HepG2 (cell line): ENCODE results near the gene MRPL50. TPM values are rescaled to one million over a fixed set of nuclear protein-coding genes. Genes with fewer than 3 reads are reported as not detected.

Experiments
- DNMT1 ChIP-seq: sonication (generic); formaldehyde crosslinking; IDR thresholded peaks from 2 replicates; pipeline ENCODE4 v1.5.1; 2020; ENCODE audit warnings: mild to moderate bottlenecking, missing genetic modification reagents
- HCFC1 ChIP-seq: fragments of 150-350 bp; IDR thresholded peaks from 2 replicates; pipeline ENCODE4 v1.6.1; 2014; ENCODE audit warnings: low read depth, low read length
- HIC2 ChIP-seq: sonication (generic); formaldehyde crosslinking; IDR thresholded peaks from 2 replicates; pipeline ENCODE4 v1.9.0; 2022; ENCODE audit warnings: low read depth, missing genetic modification reagents
- NFAT5 ChIP-seq: sonication (generic); formaldehyde crosslinking; IDR thresholded peaks from 2 replicates; pipeline ENCODE4 v1.4.0; 2020; ENCODE audit warnings: missing genetic modification reagents
- SPEN ChIP-seq: sonication (generic); formaldehyde crosslinking; IDR thresholded peaks from 2 replicates; pipeline ENCODE4 v1.5.1; 2020; ENCODE audit warnings: low read depth, mild to moderate bottlenecking, missing genetic modification reagents
- STAG1 ChIP-seq: sonication (generic); formaldehyde crosslinking; IDR thresholded peaks from 2 replicates; pipeline ENCODE4 v1.4.0; 2020; ENCODE audit warnings: missing genetic modification reagents
- TEF ChIP-seq: sonication (generic); formaldehyde crosslinking; IDR thresholded peaks from 2 replicates; pipeline ENCODE4 v1.5.0; 2020; ENCODE audit warnings: missing genetic modification reagents
- TIGD3 ChIP-seq: sonication (generic); formaldehyde crosslinking; IDR thresholded peaks from 2 replicates; pipeline ENCODE4 v1.5.1; 2020; ENCODE audit warnings: mild to moderate bottlenecking, missing genetic modification reagents, borderline replicate concordance
- TRIM22 ChIP-seq: fragments of 450-650 bp; IDR thresholded peaks from 2 replicates; pipeline ENCODE4 v1.6.1; 2017
- ZBTB42 ChIP-seq: sonication (generic); formaldehyde crosslinking; IDR thresholded peaks from 2 replicates; pipeline ENCODE4 v1.5.0; 2020; ENCODE audit warnings: mild to moderate bottlenecking, missing genetic modification reagents
- ZFP36L1 ChIP-seq: sonication (generic); formaldehyde crosslinking; IDR thresholded peaks from 2 replicates; pipeline ENCODE4 v1.8.0; 2022; ENCODE audit warnings: mild to moderate bottlenecking, missing genetic modification reagents, moderate library complexity
- ZKSCAN5 ChIP-seq: sonication (generic); formaldehyde crosslinking; IDR thresholded peaks from 2 replicates; pipeline ENCODE4 v1.5.1; 2020; ENCODE audit warnings: mild to moderate bottlenecking, missing genetic modification reagents
- ZMYM2 ChIP-seq: sonication (generic); formaldehyde crosslinking; IDR thresholded peaks from 2 replicates; pipeline ENCODE4 v1.8.0; 2022; ENCODE audit warnings: mild to moderate bottlenecking, missing genetic modification reagents
- ZNF121 ChIP-seq: sonication (generic); formaldehyde crosslinking; IDR thresholded peaks from 2 replicates; pipeline ENCODE4 v1.5.0; 2020; ENCODE audit warnings: mild to moderate bottlenecking, missing genetic modification reagents
- ZNF282 ChIP-seq: fragments of 450-650 bp; IDR thresholded peaks from 2 replicates; pipeline ENCODE4 v1.6.1; 2018; ENCODE audit not compliant: partially characterized antibody
- ZNF362 ChIP-seq: sonication (generic); formaldehyde crosslinking; IDR thresholded peaks from 2 replicates; pipeline ENCODE4 v1.4.0; 2020; ENCODE audit warnings: missing genetic modification reagents, mild to moderate bottlenecking, borderline replicate concordance
- ZNF44 ChIP-seq: sonication (generic); formaldehyde crosslinking; IDR thresholded peaks from 2 replicates; pipeline ENCODE4 v1.5.1; 2020; ENCODE audit warnings: mild to moderate bottlenecking, missing genetic modification reagents
- ZNF790 ChIP-seq: sonication (generic); formaldehyde crosslinking; IDR thresholded peaks from 2 replicates; pipeline ENCODE4 v1.8.0; 2022; ENCODE audit warnings: missing genetic modification reagents, mild to moderate bottlenecking, borderline replicate concordance
- polyA plus RNA-seq, 8 experiments: library from polyadenylated mRNA; depleted of rRNA in 3 of 8; stranded (reverse) in 7 of 8; unstranded in 1 of 8; fragments of >200 nt; fragmentation: Illumina TruSeq in 4 of 8; extraction: Trizol in 4 of 8; gene quantifications; 2 replicates each; pipeline versions ENCODE4 v1.2.1 to v1.2.3, GENCODE V29; 2011 to 2016; ENCODE audit warnings: low read depth in 4 of 8, missing spikeins in 1 of 8, mixed read lengths in 1 of 8; ENCODE audit not compliant: insufficient read depth in 1 of 8
- total RNA-seq, 5 experiments: library from RNA; depleted of rRNA; stranded (reverse); fragments of >200 nt; fragmentation: Illumina TruSeq; extraction: Trizol; gene quantifications; 2 replicates each; pipeline ENCODE4 v1.2.3, GENCODE V29; 2016; ENCODE audit warnings: low read depth in 1 of 5

MRPL50 gene
- total and polyA plus RNA-seq, 2 of the 13 experiments (the other 11 are each of a cell fraction or from before 2014, with no cell fraction given) = 37.1 to 70.0 TPM

GRCh38 chr9:101354143-101354764, 44.2 kb downstream of the MRPL50 start (continued):
- no peak for TF ChIP-seq HIC2 (CRISPR knock-in tag)
- 0 out of 2 replicates have a peak, but pooled peaks have one; percentile 28 for TF ChIP-seq ZNF790 (CRISPR knock-in tag)
- TF ChIP-seq ZFP36L1 (CRISPR knock-in tag) = peak; percentile 42
- TF ChIP-seq NFAT5 = no peak
- peak; percentile 7; the same call in 1 of the 2 replicates for TF ChIP-seq SPEN (CRISPR knock-in tag)
- TF ChIP-seq ZNF121 (CRISPR knock-in tag) = no peak
- no peak for TF ChIP-seq ZMYM2
- peak; percentile 41; the same call in 1 of the 2 replicates for TF ChIP-seq ZNF362 (CRISPR knock-in tag)
- no peak for TF ChIP-seq TIGD3 (CRISPR knock-in tag)
- no peak for TF ChIP-seq ZBTB42
- no peak for TF ChIP-seq TEF (CRISPR knock-in tag)
- no peak for TF ChIP-seq DNMT1
- no peak for TF ChIP-seq TRIM22
- TF ChIP-seq ZKSCAN5 = no peak
- TF ChIP-seq HCFC1 = no peak
- TF ChIP-seq STAG1 (CRISPR knock-in tag) = peak; percentile 22
- TF ChIP-seq ZNF44 = no peak; the same call in 1 of the 2 replicates
- no peak for TF ChIP-seq ZNF282
